HG02642 (cell line): ENCODE results near the gene POLR1G.
A peak's percentile ranks its signal among the peaks of the same experiment; 100 is the strongest.
"Not testable (repeated sequence)": the region's sequence is repeated elsewhere in the genome, so short reads cannot be mapped to it uniquely, and the experiment has no call there.

ENCODE experiments used
- ATAC-seq: cut with Tn5 transposase; IDR thresholded peaks from one replicate; pipeline ENCODE4 v1.9.1; 2021; ENCODE audit warnings: mild to moderate bottlenecking; ENCODE audit not compliant: unreplicated experiment, poor library complexity

POLR1G gene

GRCh38 chr19:45395821-45396617 is 10.4 kb upstream of the POLR1G start:
- ATAC-seq = no peak

DNA sequence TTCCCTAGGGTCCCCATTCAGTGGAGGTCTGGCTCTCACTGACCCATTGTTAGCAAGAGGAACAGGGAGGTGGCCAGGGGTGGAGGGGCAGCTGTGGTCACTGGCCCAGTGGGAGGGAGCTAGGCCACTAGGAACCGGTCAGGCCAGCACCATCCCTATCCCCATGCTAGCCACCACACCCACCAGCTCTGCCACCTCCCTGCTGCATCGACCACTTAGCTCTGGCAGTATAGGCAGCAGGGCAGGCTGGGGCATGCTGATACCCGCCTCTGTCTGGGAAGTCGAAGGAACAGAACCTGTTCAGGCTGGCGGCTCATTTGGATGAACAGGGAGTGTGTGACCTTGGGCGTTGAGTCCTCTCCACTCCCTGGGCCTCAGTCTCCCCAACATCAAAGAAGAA is 6.3 kb upstream of the POLR1G start:
- no peak for ATAC-seq

DNA sequence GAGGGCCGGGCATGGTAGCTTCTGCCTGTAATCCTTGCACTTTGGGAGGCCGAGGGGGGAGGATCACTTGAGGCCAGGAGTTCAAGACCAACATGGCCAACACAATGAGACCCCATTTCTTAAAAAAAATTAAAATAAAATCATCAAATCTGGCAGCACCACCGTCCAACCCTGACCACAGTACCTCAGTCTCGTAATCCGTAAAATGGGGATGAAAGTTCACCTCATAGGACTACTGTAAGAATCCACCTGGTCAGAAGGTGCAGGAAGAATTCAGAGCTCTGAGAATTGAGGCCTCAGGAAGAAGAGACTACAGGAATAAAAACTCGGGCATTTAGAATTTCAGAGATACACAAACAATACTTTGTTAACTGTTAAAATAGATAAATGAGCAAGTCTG is 4.6 kb upstream of the POLR1G start:
- ATAC-seq = no peak

DNA sequence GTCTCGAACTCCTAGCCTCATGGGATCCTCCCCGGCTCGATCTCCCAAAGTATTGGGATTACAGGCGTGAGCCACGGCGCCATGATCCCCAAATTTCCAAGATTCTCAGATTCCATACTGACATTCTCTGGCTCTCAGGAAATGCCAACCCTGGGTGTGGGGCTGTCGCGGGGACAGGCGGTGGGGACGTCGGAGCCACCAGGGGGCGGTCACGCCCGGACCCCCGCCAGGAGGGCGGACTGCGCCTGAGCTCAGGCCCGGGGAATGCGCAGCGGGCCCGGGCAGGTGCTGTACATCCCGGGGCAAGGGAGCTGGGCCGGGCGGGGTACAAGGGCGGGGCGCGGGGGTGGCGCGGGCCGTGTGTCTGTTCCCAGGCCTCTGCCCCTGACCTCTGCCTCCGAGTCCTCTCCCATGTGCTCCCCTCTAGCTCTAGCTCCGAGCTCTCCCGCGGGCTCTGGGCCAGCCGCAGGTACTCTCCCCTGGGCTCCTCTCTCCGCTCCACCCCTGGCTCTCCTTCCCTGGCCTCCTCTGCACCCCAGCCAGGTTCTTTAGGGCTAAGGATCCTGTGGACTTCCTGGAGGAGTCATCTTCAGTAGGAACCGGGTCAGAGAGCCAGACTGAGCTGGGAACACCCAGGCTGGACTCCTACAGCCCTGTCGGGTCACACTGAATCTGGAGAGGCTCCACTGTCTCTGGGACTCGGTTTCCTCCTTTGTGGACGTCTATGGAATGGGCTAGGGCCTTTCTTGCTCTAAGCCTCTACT is 4.0 kb upstream of the POLR1G start:
- ATAC-seq = no peak

DNA sequence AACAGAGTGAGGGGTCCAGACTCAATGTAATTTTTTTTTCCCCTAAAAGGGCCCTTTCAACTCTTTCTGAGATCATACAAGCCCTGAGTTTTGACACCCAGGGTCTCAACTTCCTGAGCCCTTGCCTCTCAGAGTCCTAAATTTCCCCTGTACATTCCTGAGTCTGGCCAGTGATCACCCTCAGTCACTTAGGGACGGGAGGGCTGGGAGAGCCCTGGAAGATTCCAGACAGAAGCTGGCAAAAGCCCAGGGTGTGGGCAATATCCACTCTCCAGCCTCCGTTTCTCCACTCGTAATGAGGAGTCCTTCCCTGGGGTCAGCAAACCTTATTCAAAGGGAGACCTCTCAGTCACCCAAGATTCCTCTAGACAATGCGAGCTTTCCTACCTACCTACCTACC is 3.2 kb upstream of the POLR1G start:
- ATAC-seq = no peak

GRCh38 chr19:45403781-45404556 is 2.5 kb upstream of the POLR1G start:
- no peak for ATAC-seq

DNA sequence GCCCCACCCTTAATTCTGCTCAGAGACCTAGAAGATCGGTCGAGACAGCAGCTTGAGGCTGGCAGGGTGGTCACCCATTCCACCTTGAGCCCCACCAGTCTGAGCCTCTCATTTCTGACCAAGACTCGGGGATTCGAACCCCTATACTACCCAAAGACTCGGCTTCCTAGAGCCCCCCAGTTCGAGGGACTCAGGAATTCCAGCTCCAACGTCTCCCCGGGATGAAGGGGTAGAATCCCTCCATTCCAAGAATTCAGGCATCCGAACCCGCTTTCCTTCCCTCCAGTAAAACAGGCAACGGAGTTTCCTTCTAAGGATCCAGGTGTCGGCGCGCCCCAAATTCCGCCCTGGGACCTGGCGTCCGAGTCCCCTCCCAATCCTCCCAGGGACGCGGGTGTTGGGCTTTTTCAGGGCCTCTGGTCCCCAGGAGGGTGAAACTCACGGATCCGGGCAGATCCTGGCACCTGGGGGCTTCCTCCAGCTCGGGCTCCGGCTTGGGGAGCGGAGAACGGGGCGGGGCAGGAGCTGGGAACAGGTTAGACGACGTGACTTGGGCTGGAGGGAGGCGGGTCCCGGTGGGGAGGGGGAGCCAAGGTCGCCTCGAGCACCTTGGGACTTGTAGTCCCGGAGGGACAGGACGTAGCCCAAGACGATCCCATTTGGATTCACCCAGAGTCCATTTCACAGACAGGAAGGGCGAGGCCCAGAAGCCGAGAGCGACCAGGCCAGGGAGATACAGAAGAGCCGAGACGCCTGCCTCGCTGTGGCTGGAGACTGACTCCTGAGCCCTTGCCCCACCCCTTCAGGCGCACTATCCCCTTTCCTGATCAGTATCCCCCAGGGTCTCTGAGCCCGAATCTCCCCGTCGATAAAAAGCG is 1.6 kb upstream of the POLR1G start, which contains the start of gene PPP1R13L:
Gene PPP1R13L, minus strand, starts transcription at position 513 of the 878 bp plus-strand sequence. CDS start 6,751 bp downstream, outside the sequence.
- ATAC-seq = peak; percentile 27

DNA sequence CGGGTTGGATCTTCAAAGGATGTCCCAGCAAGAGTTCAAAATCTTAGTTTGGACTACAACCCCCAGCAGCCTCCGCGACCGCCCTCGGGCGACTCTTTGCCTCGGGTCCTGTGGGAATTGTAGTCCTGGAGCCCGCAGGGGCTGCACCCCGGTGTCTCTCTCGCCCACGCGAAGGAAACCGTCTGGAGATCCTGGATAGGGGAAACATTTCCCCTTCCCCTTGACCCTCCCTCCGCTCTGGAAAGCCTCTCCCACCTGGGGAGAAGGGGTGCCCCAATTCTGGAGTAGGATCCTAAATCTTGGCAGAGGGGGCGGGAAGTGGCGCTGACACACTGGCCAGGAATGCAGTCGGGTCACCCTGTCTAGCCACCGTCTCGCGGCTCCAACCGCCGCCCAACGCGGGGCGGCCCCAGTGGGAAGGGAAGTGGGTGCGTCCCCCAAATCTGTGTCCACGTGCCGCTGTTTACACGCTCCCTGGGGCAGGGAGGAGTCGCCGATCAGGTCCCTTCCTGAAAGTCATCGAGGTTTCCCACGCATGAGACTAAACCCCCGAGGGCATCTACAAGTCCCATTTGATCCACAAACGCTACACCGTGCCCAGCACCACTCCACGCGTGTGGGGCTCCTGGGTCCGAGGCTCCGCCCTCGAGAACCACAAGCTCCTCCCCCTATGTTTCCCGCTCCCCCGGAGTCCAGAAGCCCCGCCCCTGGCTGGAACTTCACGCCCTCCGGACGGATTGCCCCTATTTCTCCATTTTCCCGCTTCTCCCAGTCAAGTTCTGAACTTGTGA is 814 bp upstream of the POLR1G start:
- peak; percentile 54 for ATAC-seq

GRCh38 chr19:45407091-45407375 is 589 bp downstream of the POLR1G start:
- ATAC-seq = no peak

DNA sequence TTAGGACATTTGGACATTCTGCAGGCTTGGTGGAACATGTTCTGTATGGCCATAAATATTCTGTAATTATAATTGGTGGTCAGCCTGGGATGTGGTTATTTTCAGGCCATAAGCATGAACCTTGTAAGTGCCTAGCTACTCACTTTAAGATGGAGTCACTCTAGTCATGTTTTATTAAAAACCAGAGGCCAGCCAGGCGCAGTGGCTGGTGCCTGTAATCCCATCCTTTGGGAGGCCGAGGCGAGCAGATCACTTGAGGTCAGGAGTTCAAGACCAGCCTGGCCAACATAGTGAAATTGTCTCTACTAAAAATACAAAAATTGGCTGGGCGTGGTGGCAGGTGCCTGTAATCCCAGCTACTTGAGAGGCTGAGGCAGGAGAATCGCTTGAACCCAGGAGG is 1.1 kb downstream of the POLR1G start:
- ATAC-seq = not testable (repeated sequence)

GRCh38 chr19:45408121-45408520 is 1.7 kb downstream of the POLR1G start:
- no peak for ATAC-seq

DNA sequence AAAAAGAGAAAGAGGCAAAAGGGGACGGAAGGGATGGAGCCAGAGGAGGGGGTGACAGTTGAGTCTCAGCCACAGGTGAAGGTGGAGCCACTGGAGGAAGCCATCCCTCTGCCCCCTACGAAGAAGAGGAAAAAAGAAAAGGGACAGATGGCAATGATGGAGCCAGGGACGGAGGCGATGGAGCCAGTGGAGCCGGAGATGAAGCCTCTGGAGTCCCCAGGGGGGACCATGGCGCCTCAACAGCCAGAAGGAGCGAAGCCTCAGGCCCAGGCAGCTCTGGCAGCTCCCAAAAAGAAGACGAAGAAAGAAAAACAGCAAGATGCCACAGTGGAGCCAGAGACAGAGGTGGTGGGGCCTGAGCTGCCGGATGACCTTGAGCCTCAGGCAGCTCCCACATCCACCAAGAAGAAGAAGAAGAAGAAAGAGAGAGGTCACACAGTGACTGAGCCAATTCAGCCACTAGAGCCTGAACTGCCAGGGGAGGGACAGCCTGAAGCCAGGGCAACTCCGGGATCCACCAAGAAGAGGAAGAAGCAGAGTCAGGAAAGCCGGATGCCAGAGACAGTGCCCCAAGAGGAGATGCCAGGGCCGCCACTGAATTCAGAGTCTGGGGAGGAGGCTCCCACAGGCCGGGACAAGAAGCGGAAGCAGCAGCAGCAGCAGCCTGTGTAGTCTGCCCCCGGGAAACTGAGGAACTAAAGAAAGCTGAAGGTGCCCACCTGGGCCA is 2.5 kb downstream of the POLR1G start:
- ATAC-seq = no peak

DNA sequence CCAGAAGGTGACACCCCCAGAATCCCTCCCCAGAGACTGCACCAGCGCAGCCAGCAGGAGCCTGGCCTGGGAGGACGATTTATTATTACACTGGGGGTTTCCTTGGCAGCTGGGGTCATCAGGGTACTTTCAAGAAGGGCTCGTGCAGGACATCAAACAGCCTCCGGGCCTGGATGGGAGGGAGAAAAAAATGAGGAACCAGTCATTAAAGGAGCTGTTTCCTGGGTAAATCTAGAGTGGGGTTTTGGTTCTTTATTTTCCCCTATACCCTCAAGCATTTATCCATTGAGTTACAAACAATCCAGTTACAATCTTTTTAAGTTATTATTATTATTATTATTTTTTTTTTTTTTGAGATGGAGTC is 3.1 kb downstream of the POLR1G start:
- ATAC-seq = no peak

GRCh38 chr19:45410330-45410729 is 3.9 kb downstream of the POLR1G start:
- not testable (repeated sequence) for ATAC-seq

GRCh38 chr19:45413497-45413896 is 7.1 kb downstream of the POLR1G start:
- no peak for ATAC-seq

GRCh38 chr19:45414468-45414867 is 8.0 kb downstream of the POLR1G start:
- no peak for ATAC-seq

DNA sequence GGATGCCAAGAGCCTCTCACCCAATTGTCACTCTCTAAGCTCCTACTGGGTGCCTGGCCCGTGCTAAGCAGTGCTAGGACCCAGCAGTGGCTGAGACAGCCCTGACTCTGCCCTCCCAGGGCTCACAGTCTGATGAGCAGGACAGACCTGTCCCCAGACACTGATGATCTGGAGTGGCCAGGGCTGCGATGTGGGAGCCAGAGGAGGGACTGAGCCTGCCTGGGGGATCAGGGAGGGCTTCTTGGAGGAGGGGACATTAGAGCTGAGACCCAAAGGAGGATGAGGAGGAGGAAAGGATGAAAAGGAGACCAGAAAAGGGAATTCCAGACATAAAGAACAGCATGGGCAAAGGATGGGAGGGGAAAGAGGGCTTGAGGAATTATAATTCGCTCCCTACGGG is 10.7 kb downstream of the POLR1G start:
- no peak for ATAC-seq

- no peak for ATAC-seq
Measured at GRCh38 chr19:45418802-45419201, 12.4 kb downstream of the POLR1G start.

DNA sequence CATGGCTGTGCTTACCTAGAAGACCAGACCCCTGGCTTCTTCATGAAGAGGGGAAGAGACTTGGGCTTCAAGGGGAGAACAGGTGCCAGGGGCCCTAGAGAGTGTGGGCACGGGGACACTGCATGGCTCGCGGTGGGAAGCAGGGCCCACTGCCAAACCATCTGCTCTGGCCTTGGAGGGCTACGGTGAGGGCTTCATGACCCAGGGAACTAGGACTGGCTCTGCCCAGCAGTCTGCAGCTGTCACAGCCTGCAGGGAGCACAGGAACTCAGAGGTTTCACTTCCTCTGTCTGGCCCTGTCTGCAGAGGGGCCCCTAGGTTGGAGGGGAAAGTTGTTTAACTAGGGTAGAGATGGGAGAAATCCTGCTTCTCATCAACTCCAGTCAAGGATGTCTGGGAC is 13.0 kb downstream of the POLR1G start:
- peak; percentile 44 for ATAC-seq
